22Rv1 (cell line): ENCODE measurements around the gene NFIL3.

Experiments used
- H3K27ac ChIP-seq: fragments of 450-650 bp; 2 replicates; pipeline ENCODE4 v1.5.1; 2017
- CTCF ChIP-seq: fragments of 450-650 bp; IDR thresholded peaks from 2 replicates; pipeline ENCODE4 v1.5.1; 2017; ENCODE audit warnings: mild to moderate bottlenecking
- ZFX ChIP-seq: fragments of 450-650 bp; IDR thresholded peaks from 2 replicates; pipeline ENCODE4 v1.6.1; 2017; ENCODE audit warnings: antibody characterized with exemption, borderline replicate concordance

Gene NFIL3

GRCh38 chr9:91421971-91422757 is 1.5 kb downstream of the NFIL3 start:
- no peak overlapping the region for H3K27ac ChIP-seq
- no peak for TF ChIP-seq ZFX
- TF ChIP-seq CTCF = no peak

GRCh38 chr9:91421128-91421765 is 2.4 kb downstream of the NFIL3 start:
- no peak for TF ChIP-seq ZFX
- TF ChIP-seq CTCF = no peak
- H3K27ac ChIP-seq = no peak overlapping the region

- TF ChIP-seq ZFX (no peak), CTCF (no peak)
- H3K27ac ChIP-seq = no peak overlapping the region
These were observed 3.0 kb downstream of the NFIL3 start for GRCh38 chr9:91420501-91421127.

- TF ChIP-seq CTCF = no peak
- no peak overlapping the region for H3K27ac ChIP-seq
These were observed 4.1 kb downstream of the NFIL3 start for GRCh38 chr9:91419222-91420191.

- no peak overlapping the region for H3K27ac ChIP-seq
- TF ChIP-seq CTCF (no peak), ZFX (no peak)
These were observed 5.4 kb downstream of the NFIL3 start for GRCh38 chr9:91418215-91418610.

GRCh38 chr9:91417602-91418214 is 5.9 kb downstream of the NFIL3 start:
- H3K27ac ChIP-seq = no peak overlapping the region
- TF ChIP-seq ZFX (no peak), CTCF (no peak)
